ENCODE measurements around the gene MN1.

MN1 gene

GRCh38 chr22:27709919-27710675 lies 91.5 kb downstream of the MN1 start:
- DNase-seq = no peak

- DNase-seq = no peak
These were observed 95.1 kb downstream of the MN1 start for GRCh38 chr22:27706489-27706888.

- no peak for DNase-seq
These were observed 96.0 kb downstream of the MN1 start for GRCh38 chr22:27705408-27706080.

GRCh38 chr22:27704581-27704980 lies 97.0 kb downstream of the MN1 start:
- DNase-seq = no peak

GRCh38 chr22:27699383-27700019 lies 102.1 kb downstream of the MN1 start:
- DNase-seq = no peak

- no peak for DNase-seq
These were observed 102.7 kb downstream of the MN1 start for GRCh38 chr22:27698813-27699212.

Measured in GF-D8 (cell line).